ENCODE data around the gene ADAMTS10.

Gene ADAMTS10

DNA sequence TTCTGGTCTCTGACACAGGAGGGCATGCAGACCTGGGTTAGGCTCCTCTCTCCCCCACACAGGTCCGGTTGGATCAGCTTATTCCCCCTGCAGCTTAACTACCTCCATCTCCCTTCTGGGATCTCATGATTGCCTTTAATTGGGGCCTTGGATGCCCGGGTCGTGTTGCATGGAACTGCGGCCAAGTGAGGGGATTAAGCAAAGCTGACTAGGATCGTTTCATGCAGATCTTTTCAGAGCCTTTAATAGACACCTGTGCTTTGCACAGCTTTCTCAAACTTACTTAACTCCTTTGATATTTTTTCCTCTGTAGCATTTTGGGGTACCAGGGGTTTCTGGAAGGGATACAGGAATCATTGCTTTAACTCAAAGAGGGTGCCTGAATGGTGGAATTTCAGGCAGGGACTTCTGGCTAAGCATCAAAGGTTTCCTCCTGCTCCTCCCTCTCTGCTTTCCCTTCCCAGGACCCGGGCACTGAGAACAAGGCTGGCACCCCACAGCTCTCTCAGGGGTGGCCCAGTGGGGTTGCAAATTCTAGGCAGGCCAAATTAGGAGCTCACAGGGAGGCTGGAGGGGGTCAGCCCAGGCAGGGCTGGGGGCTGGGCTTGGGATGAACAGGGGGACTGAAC, 20.4 kb upstream of the ADAMTS10 start:
- Histone ChIP-seq H3K36me3 (ENCODE audit: control insufficient read depth in 1 of 2, insufficient read depth in 2 of 2, low read length in 2 of 2) (no peaks in the 10 kb centered on the region), H2BK120ac (ENCODE audit: insufficient read depth, low read length, poor library complexity) (no peak overlapping the region), H3K9ac (ENCODE audit: low read length) (no peak overlapping the region), H2BK5ac (ENCODE audit: low read depth, low read length, poor library complexity) (no peak overlapping the region), H4K8ac (ENCODE audit: low read depth, low read length) (no peak overlapping the region), H3K14ac (ENCODE audit: low read length) (no peak overlapping the region), H3K4me1 (ENCODE audit: control insufficient read depth in 1 of 2, insufficient read depth in 2 of 2, low read length in 2 of 2) (no peaks in the 10 kb centered on the region), H4K91ac (ENCODE audit: low read depth, low read length) (no peak overlapping the region), H3K79me1 (ENCODE audit: low read length) (no peaks in the 10 kb centered on the region), H2BK12ac (ENCODE audit: low read length) (no peak overlapping the region), H2AK5ac (ENCODE audit: low read length) (no peak overlapping the region), H3K23ac (ENCODE audit: low read length) (no peak overlapping the region), H4K12ac (ENCODE audit: low read depth, low read length) (no peak overlapping the region), H3K18ac (ENCODE audit: low read length) (no peak overlapping the region), H3K79me2 (ENCODE audit: control insufficient read depth, insufficient read depth, low read length, poor library complexity) (no peaks in the 10 kb centered on the region), H3K4ac (ENCODE audit: low read depth, low read length) (no peak overlapping the region), H3K27me3 (ENCODE audit: insufficient read depth, low read length) (no peaks in the 10 kb centered on the region), H3K4me2 (ENCODE audit: low read length) (no peak overlapping the region), H3K27ac (ENCODE audit: low read depth, low read length) (no peak overlapping the region), H3K4me3 (ENCODE audit: low read depth, low read length) (no peak overlapping the region), H2AFZ (ENCODE audit: insufficient read depth, low read length, poor library complexity) (no peak overlapping the region), H3K9me3 (ENCODE audit: insufficient read depth, low read depth, low read length) (no peaks in the 10 kb centered on the region)
- DNase-seq = no peak
- no CpG with 5 or more reads among the region's 6 CpGs for WGBS (ENCODE audit: extremely low coverage, insufficient coverage, insufficient read length)

DNA sequence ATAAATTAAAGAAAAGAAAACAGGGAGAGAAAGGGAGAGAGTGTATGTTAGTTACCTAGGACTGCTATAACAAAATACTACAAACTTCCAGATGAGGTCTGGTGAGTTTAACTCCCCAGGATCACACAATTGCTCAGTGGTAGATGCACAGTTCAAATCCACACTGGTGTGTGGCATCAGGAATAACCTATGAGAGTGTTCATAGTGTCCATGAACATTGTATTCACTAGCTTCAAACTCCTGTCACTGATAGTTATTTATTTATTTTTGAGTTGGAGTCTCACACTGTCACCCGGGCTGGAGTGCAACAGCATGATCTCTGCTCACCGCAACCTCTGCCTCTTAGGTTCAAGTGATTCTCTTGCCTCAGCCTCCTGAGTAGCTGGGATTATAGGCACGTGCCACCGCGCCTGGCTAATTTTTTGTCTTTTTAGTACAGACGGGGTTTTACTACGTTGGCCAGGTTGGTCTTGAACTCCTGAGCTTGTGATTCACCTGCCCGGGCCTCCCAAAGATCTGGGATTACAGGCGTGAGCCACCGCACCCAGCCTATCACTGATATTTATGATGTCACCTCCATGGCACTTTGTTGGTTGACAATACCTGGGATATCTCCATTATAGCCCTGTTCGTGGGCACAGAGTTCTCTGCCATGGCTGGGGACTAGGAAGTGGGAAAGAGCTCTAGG, 19.6 kb upstream of the ADAMTS10 start, which contains the start of gene NFILZ:
Gene NFILZ, plus strand, starts transcription at position 638 of the 688 bp plus-strand sequence. CDS start 46,133 bp downstream, outside the sequence.
- no peak within 1 kb of the TSS for H3K4me3 ChIP-seq (ENCODE audit: low read depth, low read length)

DNA sequence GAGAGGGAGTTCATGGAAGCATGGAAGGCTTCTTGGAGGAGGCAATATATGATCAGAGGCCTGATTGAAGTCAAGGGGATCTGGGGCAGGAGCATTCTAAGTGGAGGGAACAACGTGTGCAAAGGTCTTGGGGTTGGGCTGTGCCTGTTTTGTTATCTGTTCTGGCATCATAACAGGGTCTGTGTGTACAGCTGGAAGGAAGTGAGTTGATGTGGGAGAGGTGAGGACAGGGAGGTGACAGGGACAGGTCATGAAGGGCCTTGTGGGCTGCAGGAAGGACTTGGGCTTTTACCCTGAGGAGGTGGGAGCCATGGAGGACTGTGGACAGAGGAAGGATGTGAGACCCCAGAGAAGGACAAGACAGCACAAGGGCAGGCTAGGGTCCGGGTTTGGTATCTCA, 18.7 kb upstream of the ADAMTS10 start:
- no peak overlapping the region for H3K9ac ChIP-seq (ENCODE audit: low read length)
- H3K79me1 ChIP-seq (ENCODE audit: low read length) = no peaks in the 10 kb centered on the region
- H2BK12ac ChIP-seq (ENCODE audit: low read length) = no peak overlapping the region
- no peak for DNase-seq
- no peak overlapping the region for H4K8ac ChIP-seq (ENCODE audit: low read depth, low read length)
- no peak overlapping the region for H3K4me2 ChIP-seq (ENCODE audit: low read length)
- no CpG with 5 or more reads among the region's 2 CpGs for WGBS (ENCODE audit: extremely low coverage, insufficient coverage, insufficient read length)
- H3K27me3 ChIP-seq (ENCODE audit: insufficient read depth, low read length) = no peaks in the 10 kb centered on the region
- no peak overlapping the region for H3K4ac ChIP-seq (ENCODE audit: low read depth, low read length)
- no peaks in the 10 kb centered on the region for H3K36me3 ChIP-seq (ENCODE audit: control insufficient read depth in 1 of 2, insufficient read depth in 2 of 2, low read length in 2 of 2)
- no peaks in the 10 kb centered on the region for H3K4me1 ChIP-seq (ENCODE audit: control insufficient read depth in 1 of 2, insufficient read depth in 2 of 2, low read length in 2 of 2)
- no peak overlapping the region for H3K18ac ChIP-seq (ENCODE audit: low read length)
- H4K91ac ChIP-seq (ENCODE audit: low read depth, low read length) = no peak overlapping the region
- no peak overlapping the region for H3K14ac ChIP-seq (ENCODE audit: low read length)
- H2AK5ac ChIP-seq (ENCODE audit: low read length) = no peak overlapping the region
- no peak overlapping the region for H2AFZ ChIP-seq (ENCODE audit: insufficient read depth, low read length, poor library complexity)
- no peaks in the 10 kb centered on the region for H3K9me3 ChIP-seq (ENCODE audit: insufficient read depth, low read depth, low read length)
- no peak overlapping the region for H3K27ac ChIP-seq (ENCODE audit: low read depth, low read length)
- H3K23ac ChIP-seq (ENCODE audit: low read length) = no peak overlapping the region
- H4K12ac ChIP-seq (ENCODE audit: low read depth, low read length) = no peak overlapping the region
- no peak overlapping the region for H2BK120ac ChIP-seq (ENCODE audit: insufficient read depth, low read length, poor library complexity)
- H3K79me2 ChIP-seq (ENCODE audit: control insufficient read depth, insufficient read depth, low read length, poor library complexity) = no peaks in the 10 kb centered on the region
- no peak overlapping the region for H3K4me3 ChIP-seq (ENCODE audit: low read depth, low read length)
- no peak overlapping the region for H2BK5ac ChIP-seq (ENCODE audit: low read depth, low read length, poor library complexity)

More for the DNA sequence above, 19.6 kb upstream of the ADAMTS10 start, which contains the start of gene NFILZ:
- Histone ChIP-seq H3K79me2 (ENCODE audit: control insufficient read depth, insufficient read depth, low read length, poor library complexity) (no peaks in the 10 kb centered on the region), H3K18ac (ENCODE audit: low read length) (no peak within 1 kb of the TSS), H3K27ac (ENCODE audit: low read depth, low read length) (no peak within 1 kb of the TSS), H3K23ac (ENCODE audit: low read length) (no peak within 1 kb of the TSS), H3K4me2 (ENCODE audit: low read length) (no peak within 1 kb of the TSS), H2BK5ac (ENCODE audit: low read depth, low read length, poor library complexity) (no peak within 1 kb of the TSS), H2BK12ac (ENCODE audit: low read length) (no peak within 1 kb of the TSS), H4K12ac (ENCODE audit: low read depth, low read length) (no peak within 1 kb of the TSS), H3K4ac (ENCODE audit: low read depth, low read length) (no peak within 1 kb of the TSS), H3K9ac (ENCODE audit: low read length) (no peak within 1 kb of the TSS), H3K4me1 (ENCODE audit: control insufficient read depth in 1 of 2, insufficient read depth in 2 of 2, low read length in 2 of 2) (no peaks in the 10 kb centered on the region), H2AK5ac (ENCODE audit: low read length) (no peak within 1 kb of the TSS), H2AFZ (ENCODE audit: insufficient read depth, low read length, poor library complexity) (no peak within 1 kb of the TSS), H3K79me1 (ENCODE audit: low read length) (no peaks in the 10 kb centered on the region), H3K9me3 (ENCODE audit: insufficient read depth, low read depth, low read length) (no peaks in the 10 kb centered on the region), H3K14ac (ENCODE audit: low read length) (no peak within 1 kb of the TSS), H4K8ac (ENCODE audit: low read depth, low read length) (no peak within 1 kb of the TSS), H3K36me3 (ENCODE audit: control insufficient read depth in 1 of 2, insufficient read depth in 2 of 2, low read length in 2 of 2) (no peaks in the 10 kb centered on the region), H4K91ac (ENCODE audit: low read depth, low read length) (no peak within 1 kb of the TSS), H3K27me3 (ENCODE audit: insufficient read depth, low read length) (no peaks in the 10 kb centered on the region), H2BK120ac (ENCODE audit: insufficient read depth, low read length, poor library complexity) (no peak within 1 kb of the TSS)
- no CpG with 5 or more reads among the region's 11 CpGs for WGBS (ENCODE audit: extremely low coverage, insufficient coverage, insufficient read length)
- DNase-seq = no peak

DNA sequence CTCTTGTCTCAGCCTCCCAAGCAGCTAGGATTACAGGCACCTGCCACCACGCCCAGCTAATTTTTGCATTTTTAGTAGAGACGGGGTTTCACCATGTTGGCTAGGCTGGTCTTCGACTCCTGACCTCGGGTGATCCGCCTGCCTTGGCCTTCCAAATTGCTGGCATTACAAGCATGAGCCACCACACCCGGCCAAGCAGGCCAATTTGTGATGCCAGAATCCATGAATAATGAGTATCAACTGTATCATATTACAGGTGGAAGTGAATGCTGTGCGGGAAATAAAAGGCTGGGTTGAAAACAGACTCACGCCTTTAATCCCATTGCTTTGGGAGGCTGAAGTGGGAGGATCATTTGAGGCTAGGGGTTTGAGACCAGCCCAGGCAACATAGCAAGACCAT, 16.3 kb upstream of the ADAMTS10 start:
- H3K27me3 ChIP-seq (ENCODE audit: insufficient read depth, low read length) = no peaks in the 10 kb centered on the region
- no peak overlapping the region for H2BK12ac ChIP-seq (ENCODE audit: low read length)
- H3K27ac ChIP-seq (ENCODE audit: low read depth, low read length) = no peak overlapping the region
- no peak overlapping the region for H3K14ac ChIP-seq (ENCODE audit: low read length)
- no peak overlapping the region for H3K9ac ChIP-seq (ENCODE audit: low read length)
- H2BK120ac ChIP-seq (ENCODE audit: insufficient read depth, low read length, poor library complexity) = no peak overlapping the region
- H4K8ac ChIP-seq (ENCODE audit: low read depth, low read length) = no peak overlapping the region
- H3K18ac ChIP-seq (ENCODE audit: low read length) = no peak overlapping the region
- H4K91ac ChIP-seq (ENCODE audit: low read depth, low read length) = no peak overlapping the region
- H3K79me1 ChIP-seq (ENCODE audit: low read length) = no peaks in the 10 kb centered on the region
- no peak for DNase-seq
- no CpG with 5 or more reads among the region's 8 CpGs for WGBS (ENCODE audit: extremely low coverage, insufficient coverage, insufficient read length)
- H3K4me1 ChIP-seq (ENCODE audit: control insufficient read depth in 1 of 2, insufficient read depth in 2 of 2, low read length in 2 of 2) = no peaks in the 10 kb centered on the region
- no peak overlapping the region for H2BK5ac ChIP-seq (ENCODE audit: low read depth, low read length, poor library complexity)
- no peak overlapping the region for H3K4me2 ChIP-seq (ENCODE audit: low read length)
- no peak overlapping the region for H2AK5ac ChIP-seq (ENCODE audit: low read length)
- H3K23ac ChIP-seq (ENCODE audit: low read length) = no peak overlapping the region
- no peak overlapping the region for H2AFZ ChIP-seq (ENCODE audit: insufficient read depth, low read length, poor library complexity)
- H3K79me2 ChIP-seq (ENCODE audit: control insufficient read depth, insufficient read depth, low read length, poor library complexity) = no peaks in the 10 kb centered on the region
- no peaks in the 10 kb centered on the region for H3K36me3 ChIP-seq (ENCODE audit: control insufficient read depth in 1 of 2, insufficient read depth in 2 of 2, low read length in 2 of 2)
- no peaks in the 10 kb centered on the region for H3K9me3 ChIP-seq (ENCODE audit: insufficient read depth, low read depth, low read length)
- no peak overlapping the region for H3K4ac ChIP-seq (ENCODE audit: low read depth, low read length)
- no peak overlapping the region for H4K12ac ChIP-seq (ENCODE audit: low read depth, low read length)
- no peak overlapping the region for H3K4me3 ChIP-seq (ENCODE audit: low read depth, low read length)

Data from trophoblast cell (in vitro differentiated cells and primary cell).